Esophagus squamous epithelium (tissue), 5 donors: ENCODE results near the gene NUP88. TPM values are rescaled to one million over a fixed set of nuclear protein-coding genes. Genes with fewer than 3 reads are reported as not detected.

Experiments used
- DNase-seq: peaks from one replicate; lab custom pipeline; 2025; lab: John Stamatoyannopoulos, UW
- H3K27ac ChIP-seq, 4 donors: fragments of 200-600 bp; sonication (generic); one replicate each; pipeline ENCODE4 v1.5.1; 2016 to 2019; ENCODE audit warnings: mild to moderate bottlenecking in 1 of 4
- H3K27me3 ChIP-seq, 4 donors: fragments of 200-600 bp; sonication (generic); 1 replicate in 3 of 4; 2 replicates in 1 of 4; pipeline versions ENCODE4 v1.5.1 to v1.6.0; 2017 to 2021; ENCODE audit warnings: antibody characterized with exemption in 1 of 4
- H3K36me3 ChIP-seq, 3 donors: fragments of 200-600 bp; sonication (generic); one replicate each; pipeline ENCODE4 v1.5.1; 2016 to 2019
- H3K4me1 ChIP-seq, 3 donors: fragments of 200-600 bp; sonication (generic); one replicate each; pipeline ENCODE4 v1.5.1; 2017 to 2019
- H3K4me3 ChIP-seq, 4 donors: fragments of 200-600 bp; sonication (generic); 1 replicate in 3 of 4; 2 replicates in 1 of 4; pipeline ENCODE4 v1.5.1; 2016 to 2019; ENCODE audit warnings: mild to moderate bottlenecking in 2 of 4, moderate library complexity in 1 of 4
- H3K9me3 ChIP-seq, 3 donors: fragments of 200-600 bp; sonication (generic); one replicate each; pipeline ENCODE4 v1.5.1; 2016 to 2019
- POLR2A ChIP-seq, 4 donors: fragments of 450-650 bp; IDR thresholded peaks; one replicate each; pipeline ENCODE4 v1.6.1; 2017; ENCODE audit warnings: antibody characterized with exemption in 4 of 4, mild to moderate bottlenecking in 4 of 4, moderate library complexity in 3 of 4
- WGBS, 2 donors: methylation state at CpG; one replicate each; pipeline ENCODE4 v1.1.5; 2018; 5-methylcytosine and 5-hydroxymethylcytosine counted together
- intact Hi-C: fragments of 100-400 bp; cut with DNase I; formaldehyde crosslinking; loops from one replicate; pipeline ENCODE4 v1.15.0; 2022
- total RNA-seq, 4 donors: library from RNA; depleted of rRNA; stranded (reverse); fragments of >200 nt; gene quantifications; one replicate each; pipeline ENCODE4 v1.1.0, GENCODE V29; 2016
- TF ChIP-seq, protein P1 (sequence below), 6 experiments: fragments of 450-650 bp in 4 of 6; fragments of 200-600 bp in 2 of 6; sonication (generic) in 2 of 6; IDR thresholded peaks; one replicate each; pipeline ENCODE4 v1.5.1; 2016 to 2019; ENCODE audit warnings: antibody characterized with exemption in 6 of 6, mild to moderate bottlenecking in 4 of 6, moderate library complexity in 4 of 6
- donor health status: DM: yes; HTN: yes; CAD: no.

Gene NUP88
- total RNA-seq, 4 donors from 2014 or later: 35.7 to 79.5 (median 69.5) TPM

DNA sequence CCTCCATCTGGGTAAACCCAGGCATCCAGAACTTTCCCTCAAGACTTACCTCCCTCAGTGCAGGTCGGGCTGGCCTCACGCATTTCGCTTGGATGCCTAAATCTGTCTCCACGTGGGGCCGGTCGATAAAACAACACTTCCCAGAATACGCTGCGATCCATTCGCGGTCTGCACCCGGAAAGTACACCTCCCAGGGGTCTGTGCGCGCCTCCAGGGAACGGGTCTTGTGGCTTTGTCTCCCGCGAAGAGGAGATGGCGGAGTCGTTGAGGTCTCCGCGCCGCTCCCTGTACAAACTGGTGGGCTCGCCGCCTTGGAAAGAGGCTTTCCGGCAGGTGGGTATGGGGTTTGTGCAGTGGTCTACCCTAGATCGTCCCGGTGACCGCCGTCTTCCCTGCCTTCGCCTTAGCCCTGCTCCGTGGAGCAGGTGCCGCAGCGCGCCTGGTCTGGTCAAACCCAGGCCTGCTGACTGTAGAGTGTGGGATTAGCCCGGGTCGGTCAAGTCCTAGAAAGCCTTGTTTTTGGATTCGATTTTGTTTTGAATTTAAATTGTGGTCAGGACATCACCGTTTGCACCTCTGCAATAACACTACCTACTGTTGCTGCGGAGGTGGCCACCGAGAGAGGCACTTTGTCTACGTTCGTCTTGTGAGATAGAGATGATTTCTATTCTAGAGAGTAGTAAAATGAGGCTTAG lies 644 bp upstream of the NUP88 start, which contains the start of gene RPAIN:
Gene RPAIN, plus strand, starts transcription at position 224 of the 695 bp plus-strand sequence. Its CDS starts 29 bp downstream, at position 253.
- H3K36me3 ChIP-seq: peaks cover 0 to 65% (median 5%) of the 10 kb centered on the region in 3 donors
- no peaks in the 10 kb centered on the region for H3K9me3 ChIP-seq
- H3K4me1 ChIP-seq: peaks cover 25 to 61% (median 33%) of the 10 kb centered on the region in 3 donors
- H3K4me3 ChIP-seq: peak within 1 kb of the TSS; percentile 56 to 88 (median 77)
- no peaks in the 10 kb centered on the region for H3K27me3 ChIP-seq
- WGBS, 2 donors: 0 to 1% methylated on average over 21 to 24 of the region's 41 CpGs
- peak in 3 of 4 donors; percentile 67 to 70 (median 68) for TF ChIP-seq POLR2A (IDR thresholded peaks at IDR 0.05)
- TF ChIP-seq, protein P1, sequence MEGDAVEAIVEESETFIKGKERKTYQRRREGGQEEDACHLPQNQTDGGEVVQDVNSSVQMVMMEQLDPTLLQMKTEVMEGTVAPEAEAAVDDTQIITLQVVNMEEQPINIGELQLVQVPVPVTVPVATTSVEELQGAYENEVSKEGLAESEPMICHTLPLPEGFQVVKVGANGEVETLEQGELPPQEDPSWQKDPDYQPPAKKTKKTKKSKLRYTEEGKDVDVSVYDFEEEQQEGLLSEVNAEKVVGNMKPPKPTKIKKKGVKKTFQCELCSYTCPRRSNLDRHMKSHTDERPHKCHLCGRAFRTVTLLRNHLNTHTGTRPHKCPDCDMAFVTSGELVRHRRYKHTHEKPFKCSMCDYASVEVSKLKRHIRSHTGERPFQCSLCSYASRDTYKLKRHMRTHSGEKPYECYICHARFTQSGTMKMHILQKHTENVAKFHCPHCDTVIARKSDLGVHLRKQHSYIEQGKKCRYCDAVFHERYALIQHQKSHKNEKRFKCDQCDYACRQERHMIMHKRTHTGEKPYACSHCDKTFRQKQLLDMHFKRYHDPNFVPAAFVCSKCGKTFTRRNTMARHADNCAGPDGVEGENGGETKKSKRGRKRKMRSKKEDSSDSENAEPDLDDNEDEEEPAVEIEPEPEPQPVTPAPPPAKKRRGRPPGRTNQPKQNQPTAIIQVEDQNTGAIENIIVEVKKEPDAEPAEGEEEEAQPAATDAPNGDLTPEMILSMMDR (IDR thresholded peaks at IDR 0.05): no peak
- peak within 1 kb of the TSS; percentile 85 to 97 (median 90) for H3K27ac ChIP-seq
- intact Hi-C loops: no loop called here
- peak; percentile 43 for DNase-seq

DNA sequence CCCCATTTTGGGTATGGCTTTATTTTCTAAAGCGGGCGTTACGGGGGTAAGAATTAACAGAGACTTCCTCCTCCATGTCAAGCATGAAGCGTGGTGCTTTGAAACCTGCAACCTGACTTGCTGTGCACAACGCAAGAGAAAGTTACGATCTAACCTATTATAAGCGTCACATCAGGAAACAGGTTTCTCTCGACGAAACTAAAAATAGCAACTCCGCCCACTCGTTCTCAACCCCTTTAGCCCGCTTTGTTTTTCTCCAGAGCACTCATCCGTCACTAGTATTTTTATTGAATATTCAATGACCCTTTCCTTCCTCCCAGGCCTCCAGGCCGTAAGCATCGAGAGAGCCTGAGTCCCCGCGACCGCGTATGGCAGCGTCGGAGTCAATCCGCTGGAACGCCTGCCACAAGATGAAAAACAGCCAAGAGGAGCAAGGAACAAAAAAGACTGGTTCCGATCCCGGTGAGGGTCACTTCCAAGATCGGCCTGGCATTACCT lies 555 bp downstream of the NUP88 start:
- H3K27me3 ChIP-seq: no peaks in the 10 kb centered on the region
- intact Hi-C loops: no loop called here
- H3K4me3 ChIP-seq: peak overlapping the region; percentile 56 to 88 (median 77)
- WGBS, 2 donors: 0 to 1% methylated on average over 19 to 26 of the region's 26 CpGs
- H3K4me1 ChIP-seq: peaks cover 25 to 68% (median 37%) of the 10 kb centered on the region in 3 donors
- no peaks in the 10 kb centered on the region for H3K9me3 ChIP-seq
- peak in 1 of 4 donors; percentile 29 for TF ChIP-seq POLR2A (IDR thresholded peaks at IDR 0.05)
- TF ChIP-seq, protein P1 (IDR thresholded peaks at IDR 0.05): no peak
- peak overlapping the region; percentile 85 to 97 (median 90) for H3K27ac ChIP-seq
- peaks cover 0 to 65% (median 4%) of the 10 kb centered on the region in 3 donors for H3K36me3 ChIP-seq
- no peak for DNase-seq

DNA sequence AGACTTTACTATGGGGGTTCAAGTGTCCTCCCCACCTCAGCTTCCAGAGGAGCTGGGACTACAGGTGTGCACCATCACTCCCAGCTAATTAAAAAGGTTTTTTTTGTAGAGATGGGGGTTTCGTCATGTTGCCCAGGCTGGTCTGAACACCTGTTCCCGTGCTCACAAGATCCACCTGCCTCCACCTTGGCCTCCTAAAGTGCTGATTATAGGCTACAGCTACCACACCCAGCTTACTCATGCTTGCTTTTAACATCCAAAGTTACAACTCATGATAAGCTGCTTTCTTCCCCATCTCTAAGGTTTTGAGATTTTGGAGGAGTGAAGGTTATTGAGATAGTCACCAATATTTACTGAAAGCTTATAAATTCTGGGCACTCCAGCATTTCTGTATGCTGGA lies 2.6 kb downstream of the NUP88 start:
- no peak for DNase-seq
- H3K36me3 ChIP-seq: peaks cover 0 to 66% (median 6%) of the 10 kb centered on the region in 3 donors
- H3K4me1 ChIP-seq: peaks cover 28 to 60% (median 33%) of the 10 kb centered on the region in 3 donors
- no peak overlapping the region for H3K4me3 ChIP-seq
- no peaks in the 10 kb centered on the region for H3K9me3 ChIP-seq
- H3K27me3 ChIP-seq: no peaks in the 10 kb centered on the region
- no peak for TF ChIP-seq POLR2A (IDR thresholded peaks at IDR 0.05)
- WGBS, 2 donors: 58 to 68% methylated on average over 2 of the region's 2 CpGs
- H3K27ac ChIP-seq: peak overlapping the region in 3 of 4 donors; percentile 85 to 97 (median 94)
- intact Hi-C loops: no loop called here

DNA sequence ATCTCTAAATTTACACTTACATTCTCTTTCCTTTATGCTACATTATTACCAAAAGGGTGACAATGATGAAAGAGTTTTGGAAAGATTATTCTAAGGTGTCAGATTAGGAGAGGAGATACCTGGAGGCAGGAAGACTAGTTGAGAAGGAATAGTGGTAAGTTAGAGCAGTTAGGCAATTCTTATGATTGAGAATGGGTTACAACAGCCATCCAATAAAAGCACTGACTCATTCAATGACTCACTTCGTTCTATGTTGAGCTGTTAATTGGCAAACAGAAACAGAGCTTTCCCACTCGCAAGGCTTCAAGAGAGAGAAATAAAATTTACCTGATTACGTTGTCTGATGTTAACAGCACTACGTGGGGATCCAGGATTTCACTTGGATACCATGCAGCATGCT lies 5.8 kb downstream of the NUP88 start:
- intact Hi-C loops: no loop called here
- no peak for DNase-seq

DNA sequence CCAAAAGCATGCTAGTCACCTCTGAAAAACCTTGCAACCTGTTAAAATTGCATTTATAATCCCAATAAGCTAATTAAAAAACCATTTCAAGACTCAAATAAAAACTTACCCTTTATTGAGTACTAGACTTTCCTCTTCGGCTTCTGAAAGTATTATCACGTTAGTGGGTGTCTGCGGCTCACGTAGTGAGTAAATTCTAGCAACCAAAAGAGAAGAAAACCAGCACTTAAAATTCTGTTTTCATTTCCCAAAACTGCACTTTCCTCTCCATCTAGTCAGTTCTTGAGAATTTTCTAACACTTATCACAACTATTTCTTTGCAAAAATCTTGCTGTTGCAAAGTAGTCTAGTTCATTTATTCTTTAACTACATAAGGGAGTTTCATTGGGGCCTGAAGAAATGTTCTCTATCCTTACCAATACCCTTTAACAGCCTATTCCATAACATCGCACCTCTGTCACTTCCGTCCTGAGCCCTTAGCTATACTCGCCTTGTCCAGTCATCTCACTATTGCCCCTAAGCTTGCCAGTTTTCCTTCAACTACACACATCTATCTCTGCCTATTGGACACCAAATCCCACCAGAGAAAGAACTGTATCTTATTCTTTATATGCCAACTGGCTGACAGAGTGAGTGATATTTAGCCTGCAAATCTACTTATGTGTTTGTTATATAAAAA lies 8.7 kb downstream of the NUP88 start:
- TF ChIP-seq, protein P1 (IDR thresholded peaks at IDR 0.05): no peak
- no peak for TF ChIP-seq POLR2A (IDR thresholded peaks at IDR 0.05)
- H3K27me3 ChIP-seq: no peaks in the 10 kb centered on the region
- H3K4me3 ChIP-seq: no peak overlapping the region
- peaks cover 3 to 16% (median 5%) of the 10 kb centered on the region in 3 donors for H3K4me1 ChIP-seq
- no peak for DNase-seq
- peaks cover 11 to 100% (median 28%) of the 10 kb centered on the region in 3 donors for H3K36me3 ChIP-seq
- no peaks in the 10 kb centered on the region for H3K9me3 ChIP-seq
- H3K27ac ChIP-seq: no peak overlapping the region
- 91 to 94% methylated on average over 7 of the region's 7 CpGs for WGBS, 2 donors
- intact Hi-C loops: no loop called here

More for the DNA sequence above, 5.8 kb downstream of the NUP88 start:
- WGBS, 2 donors: 24 to 31% methylated on average over 4 of the region's 4 CpGs
- Histone ChIP-seq H3K4me1 (peaks cover 17 to 43% (median 25%) of the 10 kb centered on the region in 3 donors), H3K4me3 (no peak overlapping the region), H3K27ac (peak overlapping the region in 3 of 4 donors; percentile 52 to 58 (median 53)), H3K9me3 (no peaks in the 10 kb centered on the region), H3K27me3 (no peaks in the 10 kb centered on the region), H3K36me3 (peaks cover 6 to 89% (median 8%) of the 10 kb centered on the region in 3 donors)
- TF ChIP-seq POLR2A (IDR thresholded peaks at IDR 0.05): no peak
- TF ChIP-seq, protein P1 (IDR thresholded peaks at IDR 0.05): no peak
